UCSD-AML1 (cell line): Measurements from ENCODE around the gene SNX25.

ENCODE experiments used
- DNase-seq: peaks from one replicate; lab custom pipeline; 2025; ENCODE audit not compliant: unreplicated experiment; lab: John Stamatoyannopoulos, UW

The SNX25 gene

GRCh38 chr4:185399466-185399865 is 190.1 kb downstream of the SNX25 start:
- DNase-seq: no peak

DNA sequence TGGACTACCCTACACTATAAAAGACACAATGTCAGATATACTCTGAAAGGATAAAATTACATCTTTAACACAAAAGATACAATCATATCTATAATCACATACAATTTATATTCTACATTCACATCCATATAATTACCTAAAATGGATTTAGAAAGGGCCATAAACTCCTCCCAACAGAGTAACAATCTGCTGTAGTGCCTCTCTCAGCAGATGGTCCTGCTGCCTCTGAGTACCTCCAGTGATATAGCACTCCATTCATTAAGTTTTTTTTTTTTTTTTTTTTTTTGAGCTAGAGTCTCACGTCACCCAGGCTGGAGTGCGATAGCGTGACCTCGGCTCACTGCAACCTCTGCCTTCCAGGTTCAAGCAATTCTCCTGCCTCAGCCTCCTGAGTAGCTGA is 194.6 kb downstream of the SNX25 start:
- no peak for DNase-seq

GRCh38 chr4:185405296-185405999 is 196.1 kb downstream of the SNX25 start:
- DNase-seq: no peak

GRCh38 chr4:185408432-185408831 is 199.0 kb downstream of the SNX25 start:
- DNase-seq: no peak

- DNase-seq: no peak
Observed at GRCh38 chr4:185411849-185412248, 202.5 kb downstream of the SNX25 start.

- DNase-seq: no peak
Observed at GRCh38 chr4:185412412-185412811, 203.0 kb downstream of the SNX25 start.
